GM12892 (cell line): ENCODE data around the gene TNFRSF17.

Experiments
- POLR2A ChIP-seq: IDR thresholded peaks from 2 replicates; pipeline ENCODE4 v1.6.1; 2011; ENCODE audit warnings: low read depth, low read length, control low read depth
- POLR2AphosphoS5 ChIP-seq: IDR thresholded peaks from 2 replicates; pipeline ENCODE4 v1.6.1; 2011; ENCODE audit warnings: low read depth, low read length, control low read depth
- TAF1 ChIP-seq: IDR thresholded peaks from 2 replicates; pipeline ENCODE4 v1.6.1; 2011; ENCODE audit warnings: low read depth, mild to moderate bottlenecking, control low read depth, low read length, borderline replicate concordance

DNA sequence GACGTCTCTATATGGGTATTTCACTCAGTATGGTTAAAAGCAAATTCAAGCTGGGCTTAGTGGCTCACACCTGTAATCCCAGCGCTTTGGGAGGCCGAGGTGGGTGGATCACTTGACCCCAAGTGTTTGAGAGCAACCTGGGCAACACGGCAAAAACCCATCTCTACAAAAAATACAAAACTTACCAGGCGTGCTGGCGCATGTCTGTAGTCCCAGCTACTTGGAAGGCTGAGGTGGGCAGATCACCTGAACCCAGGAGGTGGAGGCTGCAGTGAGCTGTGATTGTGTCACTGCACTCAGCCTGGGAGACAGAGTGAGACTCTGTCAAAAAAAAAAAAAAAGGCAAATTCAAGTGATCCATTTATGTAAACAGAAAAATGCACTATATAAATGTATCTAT lies 1.3 kb upstream of the TNFRSF17 start:
- TF ChIP-seq POLR2A: no peak
- no peak for TF ChIP-seq TAF1
- TF ChIP-seq POLR2AphosphoS5: no peak
